CD4-positive, alpha-beta T cell treated with Interleukin-17A for 1 hour (primary cell): ENCODE results near the gene PCP2.

Experiments used
- DNase-seq: peaks from one replicate; pipeline ENCODE4 v3.0.0-alpha.2; 2020

PCP2 gene

DNA sequence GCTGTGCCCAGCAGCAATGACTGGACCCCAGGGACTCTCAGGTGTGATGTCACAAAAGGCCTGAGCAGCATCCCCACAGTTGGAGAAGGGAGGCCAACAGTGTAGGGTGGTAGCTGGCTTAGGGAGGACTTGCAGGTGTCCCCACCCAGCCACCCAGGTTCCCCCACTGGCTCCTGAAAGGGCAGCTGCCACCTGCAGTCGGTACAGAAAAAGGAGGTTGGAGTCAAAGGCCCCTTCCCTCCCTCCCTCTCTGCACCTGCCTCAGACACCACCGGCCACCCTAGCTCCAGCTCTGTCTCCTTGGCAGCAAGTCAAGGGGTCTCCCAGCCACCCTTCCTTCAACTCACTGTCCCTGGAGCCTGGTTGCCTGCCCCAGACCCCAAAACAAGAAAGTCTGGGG lies at the start of gene PCP2:
PCP2 (minus strand) TSS at position 22 of the 400 bp plus-strand sequence. CDS start 262 bp downstream, outside the sequence.
- no peak for DNase-seq

DNA sequence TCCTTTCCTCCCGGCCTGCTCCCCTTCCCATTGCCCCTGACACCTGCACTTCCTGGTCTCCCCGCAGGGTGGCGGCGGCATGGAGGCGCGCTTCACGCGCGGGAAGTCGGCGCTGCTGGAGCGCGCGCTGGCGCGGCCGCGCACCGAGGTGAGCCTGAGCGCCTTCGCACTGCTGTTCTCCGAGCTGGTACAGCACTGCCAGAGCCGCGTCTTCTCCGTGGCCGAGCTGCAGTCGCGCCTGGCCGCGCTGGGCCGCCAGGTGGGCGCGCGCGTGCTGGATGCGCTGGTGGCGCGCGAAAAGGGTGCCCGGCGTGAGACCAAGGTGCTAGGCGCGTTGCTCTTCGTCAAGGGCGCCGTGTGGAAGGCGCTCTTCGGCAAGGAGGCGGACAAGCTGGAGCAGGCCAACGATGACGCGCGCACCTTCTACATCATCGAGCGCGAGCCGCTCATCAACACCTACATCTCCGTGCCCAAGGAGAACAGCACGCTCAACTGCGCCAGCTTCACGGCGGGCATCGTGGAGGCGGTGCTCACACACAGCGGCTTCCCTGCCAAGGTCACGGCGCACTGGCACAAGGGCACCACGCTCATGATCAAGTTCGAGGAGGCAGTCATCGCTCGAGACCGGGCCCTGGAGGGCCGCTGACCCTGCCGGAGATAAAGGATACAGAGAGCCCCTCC lies 48.8 kb upstream of the PCP2 start:
- no peak for DNase-seq

DNA sequence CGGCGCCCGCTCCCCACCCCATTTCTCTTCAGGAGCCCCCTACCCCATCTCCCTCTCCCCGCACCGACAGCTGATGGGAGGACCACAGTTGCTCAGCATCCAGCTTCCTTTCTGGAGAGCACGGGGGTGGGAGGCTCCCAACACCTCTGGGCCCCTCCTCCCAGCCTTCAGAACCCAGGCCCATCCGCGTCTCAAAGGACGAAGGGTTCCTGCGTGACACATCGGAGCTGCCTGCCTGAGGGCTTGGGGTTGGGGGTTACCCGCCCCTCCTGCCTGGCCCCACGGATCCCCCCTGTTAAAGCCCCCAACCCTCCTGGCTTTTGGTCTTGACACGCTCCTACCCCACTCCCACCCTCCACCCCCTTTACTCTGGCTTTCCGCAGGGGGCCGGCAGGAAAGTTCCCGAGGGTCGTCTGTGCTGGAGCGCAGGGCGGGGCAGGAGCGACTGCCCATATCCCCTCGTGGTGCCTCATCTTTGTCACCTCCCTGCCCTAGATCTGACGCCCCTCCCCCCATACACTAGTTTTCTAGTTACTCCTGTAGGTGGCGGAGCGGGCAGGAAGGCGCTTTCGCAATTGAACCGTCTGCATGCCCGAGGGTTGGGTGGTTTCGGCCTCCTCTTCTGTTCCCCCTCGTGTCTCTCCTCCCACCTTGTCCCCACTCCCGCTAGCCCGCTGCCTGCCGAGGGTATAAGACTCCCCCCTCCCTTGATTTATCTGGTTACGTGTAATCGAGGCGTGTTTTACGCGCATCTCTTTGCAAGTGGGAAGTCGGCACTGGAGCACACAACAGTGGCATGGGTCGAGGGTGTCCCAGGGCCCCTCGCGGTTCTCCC lies 48.0 kb upstream of the PCP2 start:
- peak; percentile 90 for DNase-seq

DNA sequence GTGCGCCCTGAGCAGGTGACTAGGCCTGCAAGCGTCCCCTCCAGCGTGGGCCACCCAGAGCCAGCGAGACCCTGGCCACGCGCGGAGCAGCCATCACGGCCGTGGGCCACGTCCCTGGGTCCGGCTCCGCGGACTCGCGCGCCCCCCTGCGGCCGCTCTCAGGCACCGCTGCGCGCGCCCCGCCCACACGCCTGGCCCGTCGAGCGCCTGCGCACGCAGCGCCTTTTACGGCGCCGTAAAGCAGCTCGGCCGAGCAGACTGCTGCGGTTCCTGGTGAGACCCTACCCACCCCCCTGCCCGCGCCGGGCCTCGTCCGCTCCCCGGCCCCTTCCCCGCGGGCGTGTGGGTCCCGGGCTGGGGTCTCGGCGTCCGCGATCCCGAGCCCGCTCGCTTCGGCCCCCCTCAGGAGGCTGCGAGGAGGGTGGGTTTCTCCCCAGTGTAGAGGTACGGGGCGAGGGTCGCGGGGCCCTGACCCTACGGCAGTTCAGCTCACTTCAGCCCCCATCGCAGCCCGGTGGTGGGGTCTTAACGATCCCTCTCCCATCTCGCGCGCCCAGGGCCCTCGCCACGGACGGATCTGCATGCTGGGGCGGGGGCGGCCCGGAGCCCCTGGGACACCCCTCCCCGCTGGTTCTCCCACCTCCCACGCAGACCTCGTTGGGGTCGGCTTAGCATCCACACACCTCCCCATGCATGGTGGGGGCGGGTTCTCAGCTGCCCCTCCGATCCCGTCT lies 47.3 kb upstream of the PCP2 start, which contains the start of gene TRAPPC5:
TRAPPC5 (plus strand) TSS at position 228 of the 734 bp plus-strand sequence. CDS start 1,421 bp downstream, outside the sequence.
- peak; percentile 87 for DNase-seq

DNA sequence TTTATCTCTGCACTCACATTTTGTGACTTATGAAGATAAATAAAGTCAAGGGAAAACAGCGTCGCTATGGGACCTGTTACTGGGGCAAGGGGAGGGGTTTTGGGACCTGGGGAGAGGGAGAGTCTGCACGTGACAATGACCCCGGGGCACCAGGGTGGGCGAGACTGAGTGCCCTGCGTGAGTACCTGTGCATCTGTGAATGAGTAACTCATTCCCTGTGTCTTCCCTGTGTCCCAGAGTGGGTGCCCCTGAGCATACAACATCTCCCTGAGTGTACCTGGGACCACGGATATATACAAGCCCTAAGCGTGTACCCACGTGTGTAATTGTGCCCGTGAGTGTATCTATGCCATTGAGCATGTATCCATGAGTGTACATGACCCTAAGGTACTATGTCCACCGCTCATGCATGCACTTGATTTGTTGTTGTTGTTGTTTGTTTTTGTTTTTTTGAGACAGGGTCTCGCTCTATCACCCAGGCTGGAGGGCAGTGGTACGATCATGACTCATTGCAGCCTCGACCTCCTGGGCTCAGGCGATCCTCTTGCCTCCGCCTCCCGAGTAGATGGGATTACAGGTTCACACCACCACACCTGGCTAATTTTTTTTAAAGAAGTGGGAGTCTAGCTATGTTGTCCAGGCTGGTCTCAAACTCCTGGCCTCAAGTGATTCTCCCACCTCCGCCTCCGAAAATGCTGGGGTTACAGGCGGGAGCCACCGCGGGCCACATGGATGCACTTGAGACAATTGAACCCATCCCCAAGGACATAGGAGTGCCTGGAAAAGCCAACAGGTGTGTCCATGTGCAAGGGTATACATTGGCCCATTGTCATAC lies 46.5 kb upstream of the PCP2 start:
- DNase-seq = no peak

DNA sequence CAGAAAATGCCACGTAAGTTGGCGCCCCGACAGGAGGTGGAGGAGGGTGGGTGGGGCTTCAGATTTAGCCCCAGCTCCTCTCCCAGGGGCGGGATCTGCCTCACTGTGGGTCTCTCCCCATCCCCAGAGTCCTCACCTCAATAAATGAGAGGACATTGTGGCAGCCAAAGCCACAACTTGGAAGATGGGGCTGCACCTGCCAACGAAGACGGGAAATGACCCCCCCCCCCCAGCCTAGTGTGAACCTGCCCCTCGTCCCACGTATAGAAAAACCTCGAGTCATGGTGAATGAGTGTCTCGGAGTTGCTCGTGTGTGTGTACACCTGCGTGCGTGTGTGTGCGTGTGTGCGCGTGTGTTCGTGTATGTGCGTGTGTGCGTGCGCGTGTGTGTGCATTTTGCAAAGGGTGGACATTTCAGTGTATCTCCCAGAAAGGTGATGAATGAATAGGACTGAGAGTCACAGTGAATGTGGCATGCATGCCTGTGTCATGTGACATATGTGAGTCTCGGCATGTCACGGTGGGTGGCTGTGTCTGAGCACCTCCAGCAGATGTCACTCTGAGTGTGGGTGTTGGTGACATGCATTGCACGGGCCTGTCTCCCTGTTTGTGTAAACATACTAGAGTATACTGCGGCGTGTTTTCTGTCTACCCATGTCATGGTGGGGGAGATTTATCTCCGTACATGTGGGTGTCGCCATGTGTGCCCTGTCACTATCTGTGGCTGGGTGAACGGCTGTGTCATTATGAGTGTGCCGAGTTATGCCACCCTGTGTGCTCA lies 45.6 kb upstream of the PCP2 start:
- peak; percentile 82 for DNase-seq

DNA sequence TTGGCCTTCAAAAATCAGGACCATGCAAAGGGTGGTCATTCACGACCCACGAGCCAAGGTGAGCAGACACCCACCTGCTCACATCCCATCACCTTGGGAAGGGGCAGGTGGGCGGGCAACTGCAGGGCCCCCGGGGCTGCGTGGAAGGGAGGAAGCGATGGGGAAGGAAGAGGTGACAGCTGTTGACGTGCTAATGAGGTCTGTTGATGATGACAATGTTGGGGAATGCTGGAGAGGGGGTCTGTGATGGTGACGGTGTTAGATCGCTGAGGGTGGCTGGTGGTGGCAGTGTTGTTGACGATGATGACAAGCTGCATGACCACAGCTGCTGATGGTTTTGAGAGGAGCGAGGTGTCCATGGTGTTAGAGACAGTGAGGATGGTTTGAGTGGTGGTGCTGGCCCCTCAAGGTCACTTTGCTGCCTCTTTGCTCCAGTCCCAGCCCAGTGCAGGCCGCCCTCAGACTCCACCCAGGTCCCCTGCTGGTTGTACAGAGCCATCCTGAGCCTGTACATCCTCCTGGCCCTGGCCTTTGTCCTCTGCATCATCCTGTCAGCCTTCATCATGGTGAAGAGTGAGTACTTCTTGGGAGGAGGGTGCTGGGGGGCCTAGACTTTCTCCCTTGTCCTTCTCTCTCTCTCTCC lies 44.3 kb upstream of the PCP2 start:
- no peak for DNase-seq

DNA sequence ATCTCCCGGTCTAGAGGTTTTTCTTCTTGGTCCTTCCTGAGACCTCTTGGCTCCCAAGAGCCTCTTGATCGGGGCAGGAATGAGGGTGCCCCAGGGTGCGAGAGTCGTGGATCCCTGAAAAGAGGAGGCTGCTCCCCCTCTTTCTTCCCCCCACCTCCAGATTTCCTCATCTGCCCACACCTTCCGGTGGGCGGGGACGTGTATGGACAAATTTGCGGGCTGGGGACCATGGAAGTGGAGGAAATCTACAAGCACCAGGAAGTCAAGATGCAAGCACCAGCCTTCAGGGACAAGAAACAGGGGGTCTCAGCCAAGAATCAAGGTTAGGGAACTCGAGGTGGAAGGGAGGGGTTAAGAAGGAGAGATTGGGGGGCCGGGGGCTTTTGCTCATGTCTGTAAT lies 43.3 kb upstream of the PCP2 start, which contains the start of gene MCEMP1:
MCEMP1 (plus strand) TSS at position 237 of the 400 bp plus-strand sequence; CDS start at position 268, 31 bp downstream.
- DNase-seq = no peak

DNA sequence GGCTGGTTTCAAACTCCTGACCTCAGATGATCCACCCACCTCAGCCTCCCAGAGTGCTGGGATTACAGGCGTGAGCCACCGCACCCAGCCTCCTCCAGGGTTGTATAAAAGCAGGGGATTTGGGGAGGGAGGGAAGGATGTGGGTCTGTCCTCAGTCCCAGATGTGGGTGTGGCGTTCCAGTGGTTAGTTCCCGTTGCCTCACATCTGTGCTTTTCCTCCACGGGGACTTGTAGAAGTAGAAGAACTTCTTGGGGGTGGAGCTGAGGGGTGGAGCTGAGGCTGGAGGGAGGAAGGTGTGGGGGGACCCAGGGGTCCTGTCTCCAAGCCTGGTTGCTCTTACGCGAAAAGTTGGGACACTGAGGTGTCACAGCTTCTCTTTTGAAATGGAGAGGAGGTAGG lies 42.9 kb upstream of the PCP2 start:
- DNase-seq = no peak

DNA sequence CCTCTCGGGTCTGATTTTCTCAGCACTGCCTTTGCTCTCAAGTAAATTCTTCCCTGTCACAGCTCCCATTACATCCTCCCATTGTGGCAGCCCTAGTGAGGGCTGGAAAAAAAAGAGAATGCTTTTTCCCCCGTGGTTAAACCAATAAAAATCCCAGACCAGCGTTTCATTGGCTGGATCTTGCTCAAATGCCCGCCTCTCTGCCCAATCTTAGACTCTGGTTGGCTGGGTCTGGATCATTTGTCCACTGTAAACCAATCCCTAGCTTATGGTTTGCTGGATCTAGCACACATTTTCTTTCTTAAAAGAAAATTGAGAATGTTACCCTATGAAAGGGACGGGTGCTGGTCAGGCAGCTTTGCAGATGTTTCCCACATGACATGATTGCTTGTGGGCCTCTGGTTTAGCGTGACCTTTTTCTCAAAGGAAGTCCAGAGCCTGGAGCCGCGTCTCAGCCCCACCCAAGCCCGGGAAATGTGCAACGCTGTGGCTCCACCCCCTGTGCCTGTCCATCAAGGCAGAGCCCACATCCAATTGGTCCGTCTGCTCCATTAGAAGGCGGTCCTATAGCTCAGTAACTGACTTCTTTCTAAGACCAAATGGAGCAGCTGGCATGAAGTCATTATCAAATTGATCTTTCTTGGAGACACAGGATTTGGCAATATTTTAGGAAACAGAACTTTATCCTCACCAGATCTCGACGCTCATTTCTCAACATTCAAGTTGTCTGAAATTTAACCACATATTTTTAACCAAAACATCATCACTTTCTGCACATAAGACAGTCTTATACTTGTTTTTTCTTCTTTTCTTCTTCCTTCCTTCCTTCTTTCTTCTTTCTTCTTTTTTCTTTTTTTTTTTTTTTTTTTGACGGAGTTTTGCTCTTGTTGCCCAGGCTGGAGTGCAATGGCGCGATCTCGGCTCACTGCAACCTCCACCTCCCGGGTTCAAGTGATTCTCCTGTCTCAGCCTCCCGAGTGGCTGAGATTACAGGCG lies 40.8 kb upstream of the PCP2 start:
- DNase-seq = peak; percentile 48

DNA sequence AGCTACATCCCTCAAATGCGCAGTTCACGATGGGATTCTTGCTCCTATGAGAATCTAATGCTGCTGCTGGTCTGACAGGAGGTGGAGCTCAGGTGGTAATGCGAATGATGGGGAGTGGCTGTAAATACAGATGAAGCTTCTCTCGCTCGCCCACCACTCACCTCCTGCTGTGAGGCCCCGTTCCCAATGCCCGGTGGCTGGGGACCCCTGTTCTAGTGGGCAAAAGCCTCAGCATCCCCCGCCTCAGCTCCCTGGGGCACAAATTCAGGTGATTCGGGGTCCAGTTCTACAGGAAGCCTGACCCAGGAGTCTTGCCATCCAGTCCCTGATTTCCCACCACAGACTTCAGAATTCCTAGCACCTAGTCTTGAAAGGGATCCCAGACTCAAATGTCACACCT lies 39.0 kb upstream of the PCP2 start:
- DNase-seq = no peak

DNA sequence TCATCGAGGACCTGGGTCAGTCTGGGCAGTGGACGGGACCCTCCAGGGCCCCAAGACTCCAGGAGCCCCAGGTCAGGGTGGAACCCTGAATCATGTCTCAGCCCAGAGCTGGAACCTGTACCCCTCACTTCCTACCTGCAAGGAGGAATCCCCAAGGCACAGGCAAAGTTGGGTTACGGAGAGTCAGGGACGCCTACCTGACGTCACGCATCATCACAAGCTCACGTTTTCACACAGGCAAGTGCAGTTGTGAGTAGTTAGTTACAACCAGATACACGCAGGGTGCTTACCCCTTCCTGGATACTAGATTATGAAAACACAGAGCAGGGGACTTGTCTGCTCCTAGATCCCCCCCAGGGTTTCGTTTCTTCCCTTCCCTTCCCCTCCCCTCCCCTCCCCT lies 37.3 kb upstream of the PCP2 start:
- DNase-seq = no peak

DNA sequence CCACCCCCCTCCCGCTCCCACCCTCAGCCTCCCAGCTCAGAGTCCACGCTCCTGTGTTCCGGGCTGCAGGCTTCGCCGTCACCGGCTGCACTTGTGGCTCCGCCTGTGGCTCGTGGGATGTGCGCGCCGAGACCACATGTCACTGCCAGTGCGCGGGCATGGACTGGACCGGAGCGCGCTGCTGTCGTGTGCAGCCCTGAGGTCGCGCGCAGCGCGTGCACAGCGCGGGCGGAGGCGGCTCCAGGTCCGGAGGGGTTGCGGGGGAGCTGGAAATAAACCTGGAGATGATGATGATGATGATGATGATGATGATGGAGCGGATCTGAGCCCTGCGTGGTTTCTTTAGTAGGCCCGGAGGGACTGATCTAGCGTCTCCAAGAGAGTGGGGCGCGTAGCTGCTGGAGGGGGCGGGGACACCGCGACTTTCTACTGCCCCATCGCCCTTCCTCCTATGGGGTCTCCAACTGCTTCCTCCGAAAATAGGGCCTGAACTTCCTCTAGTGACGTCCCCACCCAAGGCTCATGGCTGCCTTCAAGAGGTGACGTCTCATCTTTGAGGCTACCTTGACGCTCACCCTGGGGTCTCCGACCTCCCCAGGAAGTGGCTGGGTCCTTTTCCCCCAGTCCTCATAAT lies 36.7 kb upstream of the PCP2 start:
- DNase-seq = no peak

DNA sequence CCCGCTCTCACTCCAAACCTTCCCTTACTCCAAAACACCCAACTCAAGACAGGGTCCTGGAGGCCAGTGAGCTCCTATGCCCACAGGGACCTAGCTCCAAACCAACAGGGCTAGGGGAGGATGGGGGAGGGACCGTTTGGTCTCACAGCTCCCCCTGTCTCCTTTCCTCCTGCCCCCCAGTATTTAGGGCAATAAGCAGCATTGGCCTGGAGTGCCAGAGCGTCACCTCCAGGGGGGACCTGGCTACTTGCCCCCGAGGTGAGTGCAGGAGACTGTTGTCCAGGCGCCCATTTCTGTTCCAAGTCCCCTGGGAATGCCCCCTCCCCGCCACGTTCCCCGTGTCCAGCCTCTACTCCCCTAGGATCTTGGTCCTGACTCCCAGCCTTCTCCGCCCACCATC lies 36.1 kb upstream of the PCP2 start:
- no peak for DNase-seq

DNA sequence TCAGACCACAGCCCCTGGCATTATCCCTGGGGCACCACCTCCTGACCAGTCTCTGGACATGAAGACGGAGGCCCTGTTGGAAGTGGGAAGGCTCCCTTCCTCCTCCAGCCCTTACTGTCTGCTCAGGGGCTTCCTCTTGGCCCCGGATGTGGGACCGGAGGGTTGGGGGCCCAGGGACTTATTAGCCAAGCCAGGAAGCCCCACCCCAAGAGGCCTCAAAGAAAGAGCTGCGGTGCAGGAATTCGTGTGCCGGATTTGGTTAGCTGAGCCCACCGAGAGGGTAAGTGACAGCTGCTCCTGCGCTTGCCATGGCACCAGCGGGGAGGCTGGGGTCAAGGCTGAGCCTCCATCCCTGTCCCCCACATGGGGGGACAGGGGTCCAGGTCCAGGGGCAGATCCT lies 35.3 kb upstream of the PCP2 start, which contains the start of gene RETN:
RETN (plus strand) TSS at position 208 of the 400 bp plus-strand sequence. CDS start 278 bp downstream, outside the sequence.
- no peak for DNase-seq

DNA sequence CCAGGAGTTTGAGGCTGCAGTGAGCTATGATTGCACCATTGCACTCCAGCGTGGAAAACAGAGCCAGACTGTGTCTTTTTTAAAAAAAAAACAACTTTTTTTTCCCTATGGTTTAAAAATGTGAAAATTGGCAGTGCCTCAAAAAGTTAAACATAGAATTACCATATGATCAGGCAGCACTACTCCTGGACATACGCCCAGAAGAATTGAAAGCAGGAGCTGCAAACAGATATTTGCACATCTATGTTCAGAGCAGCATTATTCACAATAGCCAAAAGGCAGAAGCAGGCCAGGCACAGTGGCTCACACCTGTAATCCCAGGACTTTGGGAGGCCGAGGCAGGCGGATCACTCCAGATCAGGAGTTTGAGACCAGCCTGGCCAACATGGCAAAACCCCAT lies 31.6 kb upstream of the PCP2 start:
- no peak for DNase-seq

DNA sequence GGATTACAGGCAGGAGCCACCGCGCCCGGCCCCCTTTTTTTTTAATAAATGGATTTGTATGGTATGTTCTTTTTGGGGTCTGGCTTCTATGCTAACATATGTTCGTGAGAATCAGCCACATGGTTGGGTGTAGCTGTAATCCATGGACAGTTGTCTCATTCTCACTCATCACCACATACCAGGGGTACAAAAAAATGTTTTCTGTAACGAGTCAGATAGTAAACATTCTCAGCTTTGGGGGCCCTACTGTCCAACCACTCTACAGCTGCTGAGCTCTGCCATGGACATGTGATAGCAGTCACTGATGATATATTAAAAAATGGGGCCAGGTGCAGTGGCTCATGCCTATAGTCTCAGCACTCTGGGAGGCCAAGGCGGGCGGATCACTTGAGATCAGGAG lies 30.2 kb upstream of the PCP2 start:
- DNase-seq = no peak

DNA sequence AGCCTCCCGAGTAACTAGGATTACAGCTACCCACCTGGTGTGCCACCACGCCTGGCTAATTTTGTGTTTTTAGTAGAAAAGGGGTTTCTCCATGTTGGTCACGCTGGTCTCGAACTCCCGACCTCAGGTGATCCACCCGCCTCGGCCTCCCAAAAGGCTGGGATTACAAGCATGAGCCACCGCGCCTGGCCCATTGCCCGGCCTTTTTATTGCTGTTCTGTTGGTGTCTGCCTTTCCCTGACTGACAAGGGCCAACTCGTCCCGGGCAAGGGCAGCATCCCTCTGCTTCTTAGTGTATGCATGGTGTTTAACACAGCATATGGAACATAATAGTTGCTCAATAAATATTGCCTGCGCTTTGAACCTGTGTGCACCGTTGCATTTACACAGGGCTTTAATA lies 29.1 kb upstream of the PCP2 start:
- DNase-seq = no peak
